IMR-90 (cell line): ENCODE data around the gene PTPRS. TPM values are rescaled to one million over a fixed set of nuclear protein-coding genes. Genes with fewer than 3 reads are reported as not detected.

ENCODE experiments used
- ATAC-seq: fragments of 200-7000 bp; cut with Tn5 transposase; 2 replicates; pipeline ENCODE4 v1.9.1; 2020; ENCODE audit warnings: low read depth, mild to moderate bottlenecking, moderate library complexity
- BruUV-seq: library from RNA; stranded (reverse); fragments of 400-500 nt; replicated peaks from 2 replicates; lab custom pipeline; 2021; lab: Mats Ljungman, UMichigan
- CTCF ChIA-PET: fragments of 300-600 bp; formaldehyde crosslinking; extraction: SDS; loops from one replicate; lab custom pipeline; 2021; ENCODE audit warnings: antibody characterized with exemption; lab: Yijun Ruan, JAX
- POLR2A ChIA-PET: fragments of 300-600 bp; sonication (Branson Sonifier 250); formaldehyde crosslinking; loops from one replicate; lab custom pipeline; 2022; ENCODE audit warnings: antibody characterized with exemption; ENCODE audit not compliant: unreplicated experiment; lab: Charles Lee
- DNase-seq: peaks from one replicate; pipeline ENCODE4 v3.0.0; 2013
- H2AFZ ChIP-seq: replicated peaks from 2 replicates; pipeline ENCODE3; 2013; ENCODE audit warnings: low read length, mild to moderate bottlenecking; ENCODE audit not compliant: poor library complexity
- H2AK5ac ChIP-seq: 2 replicates; pipeline ENCODE4 v1.6.1; 2013; ENCODE audit warnings: low read depth, low read length, inconsistent platforms
- H2AK9ac ChIP-seq: replicated peaks from 2 replicates; pipeline ENCODE3; 2013; ENCODE audit warnings: mild to moderate bottlenecking, low read depth, low read length, moderate library complexity; ENCODE audit not compliant: poor library complexity
- H2BK120ac ChIP-seq: 2 replicates; pipeline ENCODE4 v1.6.1; 2013; ENCODE audit warnings: low read depth, low read length, inconsistent platforms
- H2BK15ac ChIP-seq: 3 replicates; pipeline ENCODE4 v1.6.1; 2013; ENCODE audit warnings: low read depth, low read length, inconsistent platforms
- H2BK20ac ChIP-seq: 2 replicates; pipeline ENCODE4 v1.6.1; 2013; ENCODE audit warnings: low read depth, mild to moderate bottlenecking, inconsistent platforms, low read length, moderate library complexity
- H2BK5ac ChIP-seq: 2 replicates; pipeline ENCODE4 v1.6.1; 2013; ENCODE audit warnings: mild to moderate bottlenecking, low read depth, low read length, inconsistent platforms; ENCODE audit not compliant: poor library complexity, severe bottlenecking
- H3K14ac ChIP-seq: replicated peaks from 2 replicates; pipeline ENCODE4 v1.6.1; 2013; ENCODE audit warnings: low read depth, low read length, inconsistent platforms
- H3K18ac ChIP-seq: 2 replicates; pipeline ENCODE4 v1.6.1; 2013; ENCODE audit warnings: low read depth, low read length, control low read depth
- H3K23ac ChIP-seq: 2 replicates; pipeline ENCODE4 v1.6.1; 2013; ENCODE audit warnings: low read depth, low read length, inconsistent platforms
- H3K27ac ChIP-seq: 2 replicates; pipeline ENCODE4 v1.5.1; 2013; ENCODE audit warnings: mild to moderate bottlenecking, control low read depth, low read length; ENCODE audit not compliant: insufficient read depth
- H3K27me3 ChIP-seq: 2 replicates; pipeline ENCODE4 v1.6.1; 2013; ENCODE audit warnings: low read length; ENCODE audit not compliant: control insufficient read depth, insufficient read depth
- H3K36me3 ChIP-seq: 2 replicates; pipeline ENCODE4 v1.6.1; 2013; ENCODE audit warnings: low read length, mixed read lengths; ENCODE audit not compliant: control insufficient read depth, insufficient read depth
- H3K4ac ChIP-seq: 2 replicates; pipeline ENCODE4 v1.6.1; 2013; ENCODE audit warnings: low read depth, low read length, inconsistent platforms
- H3K4me1 ChIP-seq: 2 replicates; pipeline ENCODE4 v1.6.1; 2013; ENCODE audit warnings: low read length, mixed read lengths; ENCODE audit not compliant: control insufficient read depth, insufficient read depth
- H3K4me2 ChIP-seq: 2 replicates; pipeline ENCODE4 v1.6.1; 2013; ENCODE audit warnings: low read depth, mild to moderate bottlenecking, control low read depth, low read length, moderate library complexity
- H3K4me3 ChIP-seq: 2 replicates; pipeline ENCODE4 v1.5.1; 2013; ENCODE audit warnings: low read depth, mild to moderate bottlenecking, control low read depth, low read length, moderate library complexity; ENCODE audit not compliant: insufficient read depth
- H3K56ac ChIP-seq: 2 replicates; pipeline ENCODE4 v1.6.1; 2013; ENCODE audit warnings: low read length, inconsistent platforms; ENCODE audit not compliant: insufficient read depth; ENCODE audit errors: extremely low read depth
- H3K79me1 ChIP-seq, 2 experiments: 2 replicates each; pipeline ENCODE4 v1.6.1; 2013; ENCODE audit warnings: low read length in 2 of 2, inconsistent platforms in 1 of 2, low read depth in 1 of 2
- H3K9ac ChIP-seq: 2 replicates; pipeline ENCODE4 v1.6.1; 2013; ENCODE audit warnings: low read depth, low read length, control low read depth
- H3K9me1 ChIP-seq: 2 replicates; pipeline ENCODE4 v1.6.1; 2013; ENCODE audit warnings: low read length, inconsistent platforms; ENCODE audit not compliant: insufficient read depth
- H3K9me3 ChIP-seq: 2 replicates; pipeline ENCODE4 v1.6.1; 2013; ENCODE audit warnings: low read length; ENCODE audit not compliant: control insufficient read depth, insufficient read depth
- H4K20me1 ChIP-seq: 2 replicates; pipeline ENCODE4 v1.6.1; 2013; ENCODE audit warnings: low read length, inconsistent platforms; ENCODE audit not compliant: insufficient read depth
- H4K5ac ChIP-seq: 2 replicates; pipeline ENCODE4 v1.6.1; 2013; ENCODE audit warnings: mild to moderate bottlenecking, low read depth, low read length, control low read depth
- H4K8ac ChIP-seq, 2 experiments: 2 replicates each; pipeline ENCODE4 v1.6.1; 2013; ENCODE audit warnings: low read depth in 2 of 2, low read length in 2 of 2, control low read depth in 1 of 2, inconsistent platforms in 1 of 2
- H4K91ac ChIP-seq: 2 replicates; pipeline ENCODE4 v1.6.1; 2013; ENCODE audit warnings: low read depth, low read length, inconsistent platforms; ENCODE audit not compliant: insufficient read depth
- BHLHE40 ChIP-seq: fragments of 150-350 bp; IDR thresholded peaks from 2 replicates; pipeline ENCODE4 v1.6.1; 2016; ENCODE audit warnings: mild to moderate bottlenecking, low read depth, low read length
- MAZ ChIP-seq: IDR thresholded peaks from 2 replicates; pipeline ENCODE4 v1.6.1; 2012; ENCODE audit warnings: low read depth, mild to moderate bottlenecking, low read length, improper control_type of control experiment, moderate library complexity, borderline replicate concordance
- WGBS, 2 experiments: methylation state at CpG; one replicate each; pipeline versions ENCODE4 v1.1.5 to v1.1.7; 2013; ENCODE audit warnings: missing lambda C conversion rate in 2 of 2; ENCODE audit not compliant: insufficient read length in 1 of 2; ENCODE audit errors: extremely low coverage in 2 of 2; 5-methylcytosine and 5-hydroxymethylcytosine counted together
- dilution Hi-C: fragments of 300-500 bp; cut with HindIII; formaldehyde crosslinking; loops from one replicate; pipeline ENCODE4 v1.14.3; 2018; ENCODE audit warnings: low sequenced_read_pairs; ENCODE audit not compliant: unreplicated experiment
- in situ Hi-C: fragments of 300-500 bp; cut with MboI; formaldehyde crosslinking; loops from 3 replicates; pipeline ENCODE4 v1.14.3; 2019; ENCODE audit warnings: low sequenced_read_pairs, inconsistent platforms, mixed read lengths
- intact Hi-C: fragments of 100-400 bp; cut with micrococcal nuclease; formaldehyde crosslinking; loops from 2 replicates; pipeline ENCODE4 v1.10.0; 2022
- polyA plus RNA-seq, 3 experiments: library from polyadenylated mRNA; depleted of rRNA; stranded (reverse); fragments of >200 nt; gene quantifications; 2 replicates each; pipeline ENCODE4 v1.2.3, GENCODE V29; 2012; ENCODE audit warnings: low replicate concordance in 1 of 3
- total RNA-seq: library from RNA; depleted of rRNA; stranded (reverse); fragments of >200 nt; gene quantifications from 2 replicates; pipeline ENCODE4 v1.2.3, GENCODE V29; 2012

PTPRS gene
- total and polyA plus RNA-seq, 2 of the 4 experiments (the other 2 are of a cell fraction): 40.1 to 51.9 TPM

GRCh38 chr19:5294403-5295160 is 46.0 kb downstream of the PTPRS start (continued):
- no peak for TF ChIP-seq BHLHE40

- H2BK120ac ChIP-seq: peak overlapping the region; percentile 16; the same call in 1 of the 2 replicates
- no peak overlapping the region for H4K5ac ChIP-seq
- peak overlapping the region; percentile 30 for H4K91ac ChIP-seq
- peak overlapping the region; percentile 5; the same call in 1 of the 2 replicates for H2AK5ac ChIP-seq
- no peak overlapping the region for H3K56ac ChIP-seq
- DNase-seq (peak; percentile 40), ATAC-seq (peak; percentile 68)
- H3K36me3 ChIP-seq: no peaks in the 10 kb centered on the region
- peak overlapping the region; percentile 68; the same call in 1 of the 2 replicates for H3K23ac ChIP-seq
- peak overlapping the region; percentile 68 for H3K9ac ChIP-seq
- peak overlapping the region; percentile 63 for H3K4ac ChIP-seq
- H2BK5ac ChIP-seq: peak overlapping the region; percentile 7
- POLR2A ChIA-PET: interaction anchor here (0.6 kb wide), 2 partner anchors 12 to 34 kb away, joined by 3 read pairs; no protein-coding TSS in a partner anchor
- H3K4me2 ChIP-seq: peak overlapping the region; percentile 73
- H4K8ac ChIP-seq: peak overlapping the region; percentile 47 to 48; a peak in 2 of 4 replicates
- peak overlapping the region; percentile 65 for H2AK9ac ChIP-seq
- intact Hi-C loops: no loop called here
- H2AFZ ChIP-seq: peak overlapping the region; percentile 96
- CTCF ChIA-PET: no interaction called here
- TF ChIP-seq BHLHE40 (no peak), MAZ (0 out of 2 replicates have a peak, but pooled peaks have one; percentile 43)
- peaks cover 7% of the 10 kb centered on the region for H3K4me1 ChIP-seq
- in situ Hi-C loops: no loop called here
- H4K20me1 ChIP-seq: peaks cover 57% of the 10 kb centered on the region
- H3K27ac ChIP-seq: peak overlapping the region; percentile 83
- 0 out of 2 replicates have a peak, but pooled peaks cover 3% of the 10 kb centered on the region for H3K9me1 ChIP-seq
- H3K14ac ChIP-seq: no peak overlapping the region
- peak overlapping the region; percentile 95 for H3K4me3 ChIP-seq
- H3K27me3 ChIP-seq: no peaks in the 10 kb centered on the region
- 0 out of 2 replicates have a peak overlapping the region, but pooled peaks have one; percentile 42 for H3K18ac ChIP-seq
- H3K79me1 ChIP-seq: peaks cover 13 to 42% of the 10 kb centered on the region in 2 experiments
- H3K9me3 ChIP-seq: no peaks in the 10 kb centered on the region
- no peak overlapping the region for H2BK15ac ChIP-seq
- dilution Hi-C loops: no loop called here
- no CpG with 5 or more reads among the region's 47 CpGs for WGBS, 2 experiments
- no peak overlapping the region for H2BK20ac ChIP-seq
- no TSS peak for BruUV-seq
Measured at GRCh38 chr19:5293612-5294378, 46.8 kb downstream of the PTPRS start.
